Measurements from ENCODE around the gene PRLH. TPM values are rescaled to one million over a fixed set of nuclear protein-coding genes. Genes with fewer than 3 reads are reported as not detected.
"Not testable (repeated sequence)": the region's sequence is repeated elsewhere in the genome, so short reads cannot be mapped to it uniquely, and the experiment has no call there.

The PRLH gene
- total and polyA plus RNA-seq, 2 donors (not counting 1 experiment from before 2014, with no cell fraction given), result not detected

DNA sequence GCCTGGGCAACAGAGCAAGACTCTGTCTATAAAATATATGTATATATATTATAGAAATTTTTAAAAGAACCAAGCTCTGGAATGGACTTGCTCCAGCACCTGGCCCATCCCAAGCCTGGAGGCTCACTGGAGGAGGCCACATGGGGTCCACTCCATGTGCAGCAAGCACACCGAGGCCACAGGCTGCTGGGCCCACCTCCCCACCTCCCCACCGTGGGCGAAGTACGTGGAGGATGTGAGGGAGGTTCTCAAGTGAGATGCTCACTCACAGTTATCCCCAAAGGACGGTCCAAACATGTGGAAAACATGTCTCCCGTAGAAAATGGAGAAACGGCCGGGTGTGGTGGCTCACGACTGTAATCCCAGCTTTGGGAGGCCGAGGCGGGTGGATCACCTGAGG is 38.0 kb downstream of the PRLH start:
- Histone ChIP-seq H3K27me3 (ENCODE audit: control insufficient read depth, insufficient read depth, low read length) (no peaks in the 10 kb centered on the region), H3K4me1 (ENCODE audit: control insufficient read depth, extremely low read depth, insufficient read depth, low read length) (peaks cover 8% of the 10 kb centered on the region), H2AFZ (ENCODE audit: low read length) (no peak overlapping the region), H3K9ac (ENCODE audit: insufficient read depth, low read length) (no peak overlapping the region), H3K4me2 (ENCODE audit: extremely low read depth, insufficient read depth, low read length) (no peak overlapping the region), H3K36me3 (ENCODE audit: control insufficient read depth, insufficient read depth, low read length) (no peaks in the 10 kb centered on the region), H3K79me2 (ENCODE audit: control insufficient read depth, insufficient read depth, low read length) (no peaks in the 10 kb centered on the region), H3K27ac (ENCODE audit: insufficient read depth, low read length) (no peak overlapping the region), H3K4me3 (replicated peaks in 1 of 4; ENCODE audit: control extremely low read depth in 1 of 4, insufficient read depth in 1 of 4, low read depth in 3 of 4, low read length in 4 of 4) (no peak overlapping the region), H3K9me3 (ENCODE audit: control insufficient read depth, insufficient read depth, low read depth, low read length) (no peaks in the 10 kb centered on the region), H4K20me1 (ENCODE audit: control insufficient read depth, extremely low read depth, insufficient read depth, low read length) (no peaks in the 10 kb centered on the region)
- no peak for DNase-seq (ENCODE audit: low read depth in 2 of 2)
- no peak for TF ChIP-seq EZH2 (IDR thresholded peaks at IDR 0.05; ENCODE audit: low read length, missing control alignments)

DNA sequence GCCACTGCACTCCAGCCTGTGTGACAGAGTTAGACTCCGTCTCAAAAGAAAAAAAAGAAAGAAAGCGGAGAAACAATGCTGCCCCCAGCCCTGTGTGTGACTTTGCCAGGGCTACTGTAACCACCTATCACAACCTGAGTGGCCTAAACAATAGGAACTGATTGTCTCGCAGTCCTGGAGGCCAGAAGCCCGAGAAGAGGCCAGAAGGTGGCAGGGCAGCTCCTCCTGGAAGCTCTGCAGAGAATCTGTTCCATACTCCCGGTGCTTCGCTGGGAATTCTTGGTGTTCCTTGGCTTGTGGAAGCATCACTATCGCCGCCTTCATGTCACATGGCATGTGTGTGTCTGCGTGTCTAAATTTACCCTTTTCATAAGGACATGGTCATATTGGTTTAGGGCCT is 38.6 kb downstream of the PRLH start:
- Histone ChIP-seq H4K20me1 (ENCODE audit: control insufficient read depth, extremely low read depth, insufficient read depth, low read length) (no peaks in the 10 kb centered on the region), H3K36me3 (ENCODE audit: control insufficient read depth, insufficient read depth, low read length) (no peaks in the 10 kb centered on the region), H3K4me2 (ENCODE audit: extremely low read depth, insufficient read depth, low read length) (no peak overlapping the region), H3K9ac (ENCODE audit: insufficient read depth, low read length) (no peak overlapping the region), H3K27me3 (ENCODE audit: control insufficient read depth, insufficient read depth, low read length) (no peaks in the 10 kb centered on the region), H3K27ac (ENCODE audit: insufficient read depth, low read length) (no peak overlapping the region), H2AFZ (ENCODE audit: low read length) (no peak overlapping the region), H3K9me3 (ENCODE audit: control insufficient read depth, insufficient read depth, low read depth, low read length) (no peaks in the 10 kb centered on the region), H3K4me1 (ENCODE audit: control insufficient read depth, extremely low read depth, insufficient read depth, low read length) (peaks cover 6% of the 10 kb centered on the region), H3K4me3 (replicated peaks in 1 of 4; ENCODE audit: control extremely low read depth in 1 of 4, insufficient read depth in 1 of 4, low read depth in 3 of 4, low read length in 4 of 4) (no peak overlapping the region), H3K79me2 (ENCODE audit: control insufficient read depth, insufficient read depth, low read length) (no peaks in the 10 kb centered on the region)
- peak in 1 of 2 donors; percentile 18 for DNase-seq (ENCODE audit: low read depth in 2 of 2)
- TF ChIP-seq EZH2 (IDR thresholded peaks at IDR 0.05; ENCODE audit: low read length, missing control alignments), result no peak
- TF ChIP-seq, protein P1, sequence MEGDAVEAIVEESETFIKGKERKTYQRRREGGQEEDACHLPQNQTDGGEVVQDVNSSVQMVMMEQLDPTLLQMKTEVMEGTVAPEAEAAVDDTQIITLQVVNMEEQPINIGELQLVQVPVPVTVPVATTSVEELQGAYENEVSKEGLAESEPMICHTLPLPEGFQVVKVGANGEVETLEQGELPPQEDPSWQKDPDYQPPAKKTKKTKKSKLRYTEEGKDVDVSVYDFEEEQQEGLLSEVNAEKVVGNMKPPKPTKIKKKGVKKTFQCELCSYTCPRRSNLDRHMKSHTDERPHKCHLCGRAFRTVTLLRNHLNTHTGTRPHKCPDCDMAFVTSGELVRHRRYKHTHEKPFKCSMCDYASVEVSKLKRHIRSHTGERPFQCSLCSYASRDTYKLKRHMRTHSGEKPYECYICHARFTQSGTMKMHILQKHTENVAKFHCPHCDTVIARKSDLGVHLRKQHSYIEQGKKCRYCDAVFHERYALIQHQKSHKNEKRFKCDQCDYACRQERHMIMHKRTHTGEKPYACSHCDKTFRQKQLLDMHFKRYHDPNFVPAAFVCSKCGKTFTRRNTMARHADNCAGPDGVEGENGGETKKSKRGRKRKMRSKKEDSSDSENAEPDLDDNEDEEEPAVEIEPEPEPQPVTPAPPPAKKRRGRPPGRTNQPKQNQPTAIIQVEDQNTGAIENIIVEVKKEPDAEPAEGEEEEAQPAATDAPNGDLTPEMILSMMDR (conservative IDR thresholded peaks at IDR 0.05 in 1 of 2, IDR thresholded peaks at IDR 0.05 in 1 of 2; ENCODE audit: low read depth in 1 of 2, low read length in 2 of 2), result peak; percentile 22 to 23

DNA sequence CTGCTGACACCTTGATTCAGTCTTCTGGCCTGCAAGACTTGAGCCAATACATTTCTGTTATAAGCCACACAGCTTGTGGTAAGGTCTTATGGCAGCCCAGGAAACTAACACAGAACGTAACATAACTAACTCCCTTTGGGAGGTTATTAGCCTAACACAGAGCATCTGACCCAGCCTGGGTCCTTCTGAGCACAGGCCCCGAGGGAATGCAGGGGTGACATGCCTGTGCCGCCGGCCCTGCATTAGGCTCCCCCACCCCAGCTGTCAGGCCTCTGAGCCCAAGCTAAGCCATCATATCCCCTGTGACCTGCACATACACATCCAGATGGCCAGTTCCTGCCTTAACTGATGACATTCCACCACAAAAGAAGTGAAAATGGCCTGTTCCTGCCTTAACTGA is 40.1 kb downstream of the PRLH start:
- H3K27ac ChIP-seq (ENCODE audit: insufficient read depth, low read length); H3K4me1 ChIP-seq (ENCODE audit: control insufficient read depth, extremely low read depth, insufficient read depth, low read length); H3K4me3 ChIP-seq (replicated peaks in 1 of 4; ENCODE audit: control extremely low read depth in 1 of 4, insufficient read depth in 1 of 4, low read depth in 3 of 4, low read length in 4 of 4); DNase-seq (ENCODE audit: low read depth in 2 of 2); H2AFZ ChIP-seq (ENCODE audit: low read length); H3K27me3 ChIP-seq (ENCODE audit: control insufficient read depth, insufficient read depth, low read length); H3K36me3 ChIP-seq (ENCODE audit: control insufficient read depth, insufficient read depth, low read length); H3K9me3 ChIP-seq (ENCODE audit: control insufficient read depth, insufficient read depth, low read depth, low read length); H3K79me2 ChIP-seq (ENCODE audit: control insufficient read depth, insufficient read depth, low read length); H3K4me2 ChIP-seq (ENCODE audit: extremely low read depth, insufficient read depth, low read length); H4K20me1 ChIP-seq (ENCODE audit: control insufficient read depth, extremely low read depth, insufficient read depth, low read length); H3K9ac ChIP-seq (ENCODE audit: insufficient read depth, low read length): not testable (repeated sequence)

DNA sequence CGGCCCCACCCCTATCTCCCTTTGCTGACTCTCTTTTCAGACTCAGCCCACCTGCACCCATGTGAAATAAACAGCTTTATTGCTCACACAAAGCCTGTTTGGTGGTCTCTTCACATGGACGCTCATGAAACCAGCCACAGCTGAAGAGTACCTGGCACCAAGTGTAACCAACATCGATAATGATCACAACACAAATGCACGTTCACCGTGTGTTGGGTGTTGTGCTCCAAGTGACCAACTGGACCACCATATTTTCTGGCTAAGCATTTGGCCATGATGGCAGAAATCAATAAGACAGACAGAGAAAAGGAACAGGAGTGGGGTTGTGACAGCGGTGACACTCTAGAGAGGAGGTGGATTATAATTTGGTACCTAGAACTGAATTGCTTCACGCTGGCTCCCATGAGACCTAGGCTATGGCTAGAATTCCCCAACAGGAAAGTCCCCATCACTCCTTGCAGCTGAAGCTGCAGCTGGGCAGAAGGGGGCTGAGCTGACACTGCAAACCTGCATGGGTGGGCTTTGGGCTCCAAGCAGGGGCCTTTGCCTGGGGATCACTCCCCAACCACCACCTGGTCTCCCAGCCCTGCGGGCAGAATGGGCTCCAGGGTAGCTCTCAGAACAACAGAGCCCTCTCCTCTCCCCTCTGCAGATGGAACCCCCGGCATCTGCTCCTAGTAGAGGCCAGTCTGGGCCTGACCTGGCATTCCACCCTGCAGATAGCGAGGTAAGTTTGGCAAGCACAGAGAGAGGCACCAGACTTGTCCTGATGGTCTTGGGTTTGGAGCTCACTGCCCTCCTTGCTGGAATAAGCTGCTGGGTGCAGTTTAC is 46.4 kb downstream of the PRLH start:
- no peaks in the 10 kb centered on the region for H3K79me2 ChIP-seq (ENCODE audit: control insufficient read depth, insufficient read depth, low read length)
- no peaks in the 10 kb centered on the region for H3K36me3 ChIP-seq (ENCODE audit: control insufficient read depth, insufficient read depth, low read length)
- H3K27me3 ChIP-seq (ENCODE audit: control insufficient read depth, insufficient read depth, low read length), result no peaks in the 10 kb centered on the region
- no peaks in the 10 kb centered on the region for H3K9me3 ChIP-seq (ENCODE audit: control insufficient read depth, insufficient read depth, low read depth, low read length)
- DNase-seq (ENCODE audit: low read depth in 2 of 2), result no peak
- TF ChIP-seq, protein P1 (conservative IDR thresholded peaks at IDR 0.05 in 1 of 2, IDR thresholded peaks at IDR 0.05 in 1 of 2; ENCODE audit: low read depth in 1 of 2, low read length in 2 of 2), result no peak
- TF ChIP-seq EZH2 (IDR thresholded peaks at IDR 0.05; ENCODE audit: low read length, missing control alignments), result no peak
- H3K27ac ChIP-seq (ENCODE audit: insufficient read depth, low read length), result no peak overlapping the region
- H3K9ac ChIP-seq (ENCODE audit: insufficient read depth, low read length), result no peak overlapping the region
- H3K4me3 ChIP-seq (replicated peaks in 1 of 4; ENCODE audit: control extremely low read depth in 1 of 4, insufficient read depth in 1 of 4, low read depth in 3 of 4, low read length in 4 of 4), result no peak overlapping the region
- H4K20me1 ChIP-seq (ENCODE audit: control insufficient read depth, extremely low read depth, insufficient read depth, low read length), result no peaks in the 10 kb centered on the region
- no peak overlapping the region for H3K4me2 ChIP-seq (ENCODE audit: extremely low read depth, insufficient read depth, low read length)
- peaks cover 20% of the 10 kb centered on the region for H3K4me1 ChIP-seq (ENCODE audit: control insufficient read depth, extremely low read depth, insufficient read depth, low read length)
- no peak overlapping the region for H2AFZ ChIP-seq (ENCODE audit: low read length)

Measured in fibroblast of lung (primary cell).